ENCODE results near the gene FBP2. TPM values are rescaled to one million over a fixed set of nuclear protein-coding genes. Genes with fewer than 3 reads are reported as not detected.
A peak's percentile ranks its signal among the peaks of the same experiment; 100 is the strongest.

The FBP2 gene
- total and polyA plus RNA-seq, 2 experiments from 2014 or later = 0.20 to 0.30 TPM

DNA sequence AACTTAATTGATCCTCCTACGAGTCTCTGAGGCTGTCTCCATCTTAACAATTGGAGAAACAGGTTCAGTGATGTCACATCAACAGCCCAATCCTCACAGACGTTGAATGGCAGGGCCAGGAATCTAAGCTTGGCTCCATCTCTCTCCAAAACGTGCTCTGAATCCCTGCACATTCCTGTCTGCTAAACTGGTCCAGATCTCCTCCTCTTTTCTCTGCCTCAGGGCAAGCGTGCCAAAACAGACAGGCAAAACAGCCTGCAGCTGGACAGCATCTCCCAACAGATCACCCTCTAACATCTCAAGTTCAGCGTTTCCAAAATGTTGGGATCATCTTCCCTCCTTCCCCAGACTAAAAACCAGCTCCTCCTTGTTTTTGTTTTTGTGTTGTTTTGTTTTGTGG is 39.1 kb upstream of the FBP2 start:
- Histone ChIP-seq H3K27ac (peak overlapping the region; percentile 46), H3K9me2 (replicated peaks; ENCODE audit: insufficient read depth) (no peaks in the 10 kb centered on the region), H3K4me3 (no peak overlapping the region), H3K79me2 (no peaks in the 10 kb centered on the region), H3K27me3 (no peaks in the 10 kb centered on the region), H3K4me1 (ENCODE audit: insufficient read depth) (peaks cover 22% of the 10 kb centered on the region), H2AFZ (no peak overlapping the region), H3K9me3 (ENCODE audit: low read depth) (no peaks in the 10 kb centered on the region), H3K36me3 (replicated peaks; ENCODE audit: insufficient read depth, low read depth) (no peaks in the 10 kb centered on the region), H3K4me2 (no peak overlapping the region), H4K20me1 (ENCODE audit: insufficient read depth, poor library complexity, severe bottlenecking) (no peaks in the 10 kb centered on the region)
- DNase-seq (ENCODE audit: low spot score) = no peak
- TF ChIP-seq, protein P1, sequence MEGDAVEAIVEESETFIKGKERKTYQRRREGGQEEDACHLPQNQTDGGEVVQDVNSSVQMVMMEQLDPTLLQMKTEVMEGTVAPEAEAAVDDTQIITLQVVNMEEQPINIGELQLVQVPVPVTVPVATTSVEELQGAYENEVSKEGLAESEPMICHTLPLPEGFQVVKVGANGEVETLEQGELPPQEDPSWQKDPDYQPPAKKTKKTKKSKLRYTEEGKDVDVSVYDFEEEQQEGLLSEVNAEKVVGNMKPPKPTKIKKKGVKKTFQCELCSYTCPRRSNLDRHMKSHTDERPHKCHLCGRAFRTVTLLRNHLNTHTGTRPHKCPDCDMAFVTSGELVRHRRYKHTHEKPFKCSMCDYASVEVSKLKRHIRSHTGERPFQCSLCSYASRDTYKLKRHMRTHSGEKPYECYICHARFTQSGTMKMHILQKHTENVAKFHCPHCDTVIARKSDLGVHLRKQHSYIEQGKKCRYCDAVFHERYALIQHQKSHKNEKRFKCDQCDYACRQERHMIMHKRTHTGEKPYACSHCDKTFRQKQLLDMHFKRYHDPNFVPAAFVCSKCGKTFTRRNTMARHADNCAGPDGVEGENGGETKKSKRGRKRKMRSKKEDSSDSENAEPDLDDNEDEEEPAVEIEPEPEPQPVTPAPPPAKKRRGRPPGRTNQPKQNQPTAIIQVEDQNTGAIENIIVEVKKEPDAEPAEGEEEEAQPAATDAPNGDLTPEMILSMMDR (IDR thresholded peaks at IDR 0.05; ENCODE audit: poor library complexity) = no peak
- WGBS (ENCODE audit: low lambda C conversion rate, missing lambda C conversion rate) = 52% methylated on average over 5 of the region's 5 CpGs

DNA sequence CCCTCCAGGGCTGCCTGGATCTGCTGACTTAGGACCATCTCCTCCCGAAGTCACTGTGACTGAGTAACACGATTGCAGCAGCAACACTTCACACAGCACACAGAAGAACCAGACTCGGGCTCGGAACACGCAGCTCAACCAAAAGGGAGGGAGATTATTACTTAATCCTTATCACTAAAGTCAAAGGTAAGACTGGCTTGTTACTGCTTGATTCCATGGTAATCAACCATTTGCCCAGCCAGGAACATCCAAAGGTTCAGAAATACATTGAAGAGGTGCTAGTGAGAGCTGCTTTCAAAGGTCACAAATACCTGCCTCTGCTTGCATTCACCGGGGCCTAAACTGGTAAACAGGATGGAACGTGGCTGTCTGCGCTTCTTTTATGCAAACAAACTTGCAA is 38.0 kb upstream of the FBP2 start:
- Histone ChIP-seq H3K9me2 (replicated peaks; ENCODE audit: insufficient read depth) (no peaks in the 10 kb centered on the region), H3K27me3 (no peaks in the 10 kb centered on the region), H4K20me1 (ENCODE audit: insufficient read depth, poor library complexity, severe bottlenecking) (no peaks in the 10 kb centered on the region), H3K4me3 (no peak overlapping the region), H2AFZ (no peak overlapping the region), H3K4me2 (peak overlapping the region; percentile 43), H3K9me3 (ENCODE audit: low read depth) (no peaks in the 10 kb centered on the region), H3K27ac (peak overlapping the region; percentile 46), H3K36me3 (replicated peaks; ENCODE audit: insufficient read depth, low read depth) (no peaks in the 10 kb centered on the region), H3K4me1 (ENCODE audit: insufficient read depth) (peaks cover 22% of the 10 kb centered on the region), H3K79me2 (no peaks in the 10 kb centered on the region)
- DNase-seq (ENCODE audit: low spot score) = peak; percentile 23
- 48% methylated on average over 8 of the region's 8 CpGs for WGBS (ENCODE audit: low lambda C conversion rate, missing lambda C conversion rate)
- TF ChIP-seq EZH2 (IDR thresholded peaks at IDR 0.05; ENCODE audit: borderline replicate concordance) (no peak), EZH2phosphoT487 (IDR thresholded peaks at IDR 0.05; ENCODE audit: low read depth, severe bottlenecking, unreplicated experiment) (no peak)
- TF ChIP-seq, protein P1 (IDR thresholded peaks at IDR 0.05; ENCODE audit: poor library complexity) = no peak

DNA sequence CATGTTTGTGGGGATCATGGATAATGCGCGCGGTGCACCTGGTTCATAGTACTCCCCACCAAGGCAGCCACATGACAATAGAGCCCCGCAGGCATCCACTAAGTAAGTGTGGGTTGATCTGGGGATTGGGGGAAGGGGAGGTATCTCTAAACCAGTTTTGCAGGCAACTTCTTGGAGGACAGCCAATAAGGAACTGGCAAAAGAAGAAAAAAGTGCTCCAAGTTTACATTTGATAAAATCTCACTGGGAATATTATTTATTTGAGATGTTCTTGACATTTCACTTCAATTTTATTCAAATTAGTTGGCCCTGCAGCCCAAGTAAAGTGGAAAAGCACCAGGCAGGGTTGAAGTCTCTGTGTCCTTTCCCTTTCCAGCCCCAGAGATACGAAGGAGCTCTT is 37.2 kb upstream of the FBP2 start:
- no peak overlapping the region for H3K4me3 ChIP-seq
- H3K9me2 ChIP-seq (replicated peaks; ENCODE audit: insufficient read depth) = no peaks in the 10 kb centered on the region
- no peaks in the 10 kb centered on the region for H3K9me3 ChIP-seq (ENCODE audit: low read depth)
- TF ChIP-seq EZH2phosphoT487 (IDR thresholded peaks at IDR 0.05; ENCODE audit: low read depth, severe bottlenecking, unreplicated experiment) (no peak), EZH2 (IDR thresholded peaks at IDR 0.05; ENCODE audit: borderline replicate concordance) (no peak)
- TF ChIP-seq, protein P1 (IDR thresholded peaks at IDR 0.05; ENCODE audit: poor library complexity) = no peak
- peak overlapping the region; percentile 37 for H3K27ac ChIP-seq
- H3K27me3 ChIP-seq = no peaks in the 10 kb centered on the region
- peak; percentile 36 for DNase-seq (ENCODE audit: low spot score)
- H3K79me2 ChIP-seq = no peaks in the 10 kb centered on the region
- WGBS (ENCODE audit: low lambda C conversion rate, missing lambda C conversion rate) = 59% methylated on average over 5 of the region's 5 CpGs
- H2AFZ ChIP-seq = no peak overlapping the region
- H3K4me2 ChIP-seq = peak overlapping the region; percentile 43
- no peaks in the 10 kb centered on the region for H3K36me3 ChIP-seq (replicated peaks; ENCODE audit: insufficient read depth, low read depth)
- H3K4me1 ChIP-seq (ENCODE audit: insufficient read depth) = peaks cover 22% of the 10 kb centered on the region
- no peaks in the 10 kb centered on the region for H4K20me1 ChIP-seq (ENCODE audit: insufficient read depth, poor library complexity, severe bottlenecking)

DNA sequence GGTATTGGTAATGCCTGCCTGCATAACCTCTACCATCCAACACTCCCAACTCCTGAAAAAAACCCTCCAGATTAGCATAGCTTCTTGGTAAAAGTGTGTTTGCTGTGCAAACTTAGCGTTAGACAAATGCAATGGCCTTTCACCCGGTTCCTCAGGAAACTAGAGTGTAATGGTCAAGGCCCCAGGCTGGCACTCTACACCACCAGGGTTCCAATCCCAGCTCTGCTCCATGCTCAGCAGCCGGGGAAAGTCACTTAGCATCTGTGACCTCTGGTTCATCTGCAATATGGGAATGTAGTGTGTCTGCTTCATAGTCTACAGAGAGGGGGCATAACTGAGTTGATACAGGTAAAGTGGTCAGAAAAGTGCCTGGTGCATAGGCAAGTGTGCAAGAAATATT is 36.7 kb upstream of the FBP2 start:
- Histone ChIP-seq H3K9me2 (replicated peaks; ENCODE audit: insufficient read depth) (no peaks in the 10 kb centered on the region), H3K4me1 (ENCODE audit: insufficient read depth) (peaks cover 22% of the 10 kb centered on the region), H3K36me3 (replicated peaks; ENCODE audit: insufficient read depth, low read depth) (no peaks in the 10 kb centered on the region), H3K4me2 (no peak overlapping the region), H3K9me3 (ENCODE audit: low read depth) (no peaks in the 10 kb centered on the region), H2AFZ (no peak overlapping the region), H4K20me1 (ENCODE audit: insufficient read depth, poor library complexity, severe bottlenecking) (no peaks in the 10 kb centered on the region), H3K79me2 (no peaks in the 10 kb centered on the region), H3K27me3 (no peaks in the 10 kb centered on the region), H3K4me3 (no peak overlapping the region), H3K27ac (no peak overlapping the region)
- 65% methylated on average over 3 of the region's 3 CpGs for WGBS (ENCODE audit: low lambda C conversion rate, missing lambda C conversion rate)
- TF ChIP-seq, protein P1 (IDR thresholded peaks at IDR 0.05; ENCODE audit: poor library complexity) = no peak
- TF ChIP-seq EZH2 (IDR thresholded peaks at IDR 0.05; ENCODE audit: borderline replicate concordance) = no peak
- no peak for TF ChIP-seq EZH2phosphoT487 (IDR thresholded peaks at IDR 0.05; ENCODE audit: low read depth, severe bottlenecking, unreplicated experiment)
- DNase-seq (ENCODE audit: low spot score) = no peak

Measured in hepatocyte (in vitro differentiated cells).